Endometrial microvascular endothelial cells (primary cell): ENCODE results near the gene C1orf105. TPM values are rescaled to one million over a fixed set of nuclear protein-coding genes. Genes with fewer than 3 reads are reported as not detected.

Source experiments
- in situ Hi-C: cut with HindIII; loops from 2 replicates; pipeline ENCODE4 v1.10.0; 2017; ENCODE audit warnings: low sequenced_read_pairs, low pct_unique_long_range_greater_than_20kb; ENCODE audit errors: inconsistent ontology term
- total RNA-seq: library from RNA; depleted of rRNA; stranded (reverse); fragments of >200 nt; gene quantifications from one replicate; pipeline ENCODE4 v1.2.3, GENCODE V29; 2015; ENCODE audit errors: inconsistent ontology term

C1orf105 gene
- total RNA-seq, 1 donor from 2014 or later: not detected

GRCh38 chr1:172499636-172500141, 79.2 kb downstream of the C1orf105 start:
- in situ Hi-C loops: no loop called here

GRCh38 chr1:172500207-172500606, 79.7 kb downstream of the C1orf105 start:
- in situ Hi-C loops: no loop called here

DNA sequence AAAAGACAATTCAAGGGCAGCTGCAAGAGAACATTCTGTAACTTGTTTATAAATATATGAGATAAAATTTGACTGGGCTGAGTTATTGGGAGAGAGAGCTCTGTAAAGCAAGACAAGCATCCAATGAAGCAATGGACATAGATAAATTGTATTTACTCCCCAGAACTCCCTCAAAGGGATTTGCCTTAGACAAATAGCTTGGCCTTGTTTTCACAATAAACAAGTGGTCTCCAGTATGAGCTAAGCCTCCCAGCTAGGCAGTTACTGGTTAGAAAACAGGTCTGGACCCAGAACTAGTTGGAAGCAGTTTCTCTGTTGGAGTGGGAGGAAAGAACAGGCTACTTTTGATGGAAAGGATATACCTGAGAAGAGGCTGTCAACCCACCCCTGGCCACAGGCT, 87.3 kb downstream of the C1orf105 start:
- in situ Hi-C loops: no loop called here

- in situ Hi-C loops: no loop called here
These were observed 90.0 kb downstream of the C1orf105 start for GRCh38 chr1:172510479-172510878.

DNA sequence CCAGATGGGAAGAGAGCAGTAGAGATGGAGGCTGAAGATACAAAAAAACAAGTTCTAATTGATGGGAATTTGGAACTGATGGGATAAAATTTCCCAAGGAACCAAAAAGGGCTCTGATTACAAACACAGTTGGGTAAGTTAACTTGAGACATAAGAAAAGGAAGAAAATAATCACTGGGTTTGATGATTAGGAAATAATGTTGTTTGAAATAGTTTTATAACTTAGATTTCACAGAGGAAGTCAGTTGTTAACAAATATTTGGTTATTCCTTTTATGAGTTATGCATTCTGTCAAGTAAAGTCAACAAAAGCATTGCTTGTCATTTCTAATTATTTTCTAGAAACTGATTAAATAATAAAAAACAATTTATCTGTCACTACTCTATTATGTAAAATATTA, 92.1 kb downstream of the C1orf105 start:
- in situ Hi-C loops: no loop called here

DNA sequence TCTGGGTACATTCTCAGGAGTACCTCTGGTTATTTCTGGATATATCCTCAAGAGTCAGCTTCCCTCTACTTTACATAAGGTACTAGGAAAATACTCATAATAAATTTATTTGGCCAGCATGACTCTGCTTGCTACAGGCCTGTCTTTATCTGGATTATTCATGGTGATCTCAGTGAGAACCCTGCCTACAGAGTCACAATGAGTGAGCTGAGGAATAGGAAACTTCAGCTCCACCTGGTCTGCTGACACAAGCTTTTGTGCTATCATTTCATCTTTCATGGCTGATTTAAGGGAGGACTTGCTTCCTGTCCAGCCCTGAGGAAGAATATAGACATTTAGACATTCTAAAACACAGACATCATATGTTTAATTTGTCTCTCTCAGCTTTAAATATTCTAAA, 93.0 kb downstream of the C1orf105 start:
- in situ Hi-C loops: no loop called here

- in situ Hi-C loops: no loop called here
These were observed 93.6 kb downstream of the C1orf105 start for GRCh38 chr1:172514108-172514507.

GRCh38 chr1:172515436-172515835, 95.0 kb downstream of the C1orf105 start:
- in situ Hi-C loops: no loop called here

GRCh38 chr1:172515927-172516326, 95.4 kb downstream of the C1orf105 start:
- in situ Hi-C loops: no loop called here

- in situ Hi-C loops: no loop called here
These were observed 96.6 kb downstream of the C1orf105 start for GRCh38 chr1:172517081-172517480.

DNA sequence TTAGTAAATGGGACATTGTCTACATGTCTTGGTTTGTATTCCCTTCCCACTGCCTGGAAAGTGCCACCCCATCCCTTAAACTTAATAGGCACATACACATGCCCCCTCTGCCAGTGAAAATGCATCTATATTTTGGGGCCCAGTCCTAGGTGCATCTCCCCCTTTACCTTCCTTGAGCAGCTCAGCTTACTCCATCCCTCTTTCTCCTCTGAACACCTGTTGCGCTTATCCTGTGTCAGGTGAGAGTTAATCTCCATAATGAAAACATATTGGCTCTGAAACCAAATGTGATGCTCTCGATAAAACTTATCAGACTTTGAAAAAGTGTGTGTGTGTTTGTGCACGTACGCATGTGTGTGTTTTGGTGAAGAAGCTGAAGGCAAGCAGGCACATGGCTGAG, 97.1 kb downstream of the C1orf105 start:
- in situ Hi-C loops: no loop called here

Other genes with a start within 250 kb of the C1orf105 start
- gene PIGC, start 23.4 kb downstream of the C1orf105 start, total RNA-seq: 28.4 TPM
- 31.4 TPM for gene SUCO, start 112.5 kb downstream of the C1orf105 start, total RNA-seq
- not detected for gene FASLG, start 238.4 kb downstream of the C1orf105 start, total RNA-seq